GM15510 (cell line): Measurements from ENCODE around the gene WNT4.

Source experiments
- POLR2A ChIP-seq: IDR thresholded peaks from 3 replicates; pipeline ENCODE4 v1.6.1; 2011; ENCODE audit warnings: borderline replicate concordance; ENCODE audit not compliant: insufficient read length; ENCODE audit errors: extremely low read depth

Gene WNT4

DNA sequence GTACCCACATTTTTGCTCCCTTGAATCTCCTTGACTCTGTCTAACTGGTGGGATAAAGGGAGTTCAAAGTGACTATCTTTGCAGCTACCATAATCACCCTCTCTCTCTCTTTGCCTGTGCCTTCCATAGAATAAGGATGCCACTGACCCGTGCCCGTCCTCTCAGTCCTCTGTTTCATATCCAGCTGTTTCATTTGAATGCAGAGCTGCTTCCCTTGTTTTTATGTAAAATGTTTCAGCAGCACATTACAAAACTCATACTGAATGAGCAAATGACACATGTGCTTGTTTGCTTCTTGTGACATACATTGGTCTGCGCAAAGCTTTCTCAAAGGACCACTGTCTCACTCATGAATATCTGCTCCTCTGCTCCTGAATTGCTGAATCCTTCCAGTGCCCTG lies 52.0 kb downstream of the WNT4 start:
- no peak for TF ChIP-seq POLR2A

GRCh38 chr1:22089787-22090186 lies 53.1 kb downstream of the WNT4 start:
- no peak for TF ChIP-seq POLR2A

DNA sequence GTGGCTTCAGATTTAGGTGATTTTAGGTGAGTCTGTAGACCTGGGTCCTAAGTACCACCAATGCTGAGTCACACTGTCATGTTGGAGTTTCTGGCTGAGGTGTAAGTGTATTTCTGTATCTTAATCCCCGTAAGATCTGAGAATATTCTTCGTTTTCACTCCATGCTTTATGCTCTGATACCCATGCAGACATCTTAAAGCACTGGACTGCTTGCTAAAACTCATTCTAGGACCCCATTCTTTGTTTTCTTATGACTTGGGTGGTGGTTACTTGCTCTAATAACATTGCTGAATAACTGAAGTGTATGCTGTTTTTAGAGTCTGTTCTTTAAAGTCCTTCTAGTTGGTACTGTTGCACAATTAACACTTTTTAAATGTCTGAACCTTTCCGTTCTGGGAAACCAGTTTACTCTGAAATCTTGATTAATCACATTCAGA lies 53.7 kb downstream of the WNT4 start:
- no peak for TF ChIP-seq POLR2A

GRCh38 chr1:22088331-22088730 lies 54.6 kb downstream of the WNT4 start:
- no peak for TF ChIP-seq POLR2A

- no peak for TF ChIP-seq POLR2A
Measured at GRCh38 chr1:22080191-22080590, 62.7 kb downstream of the WNT4 start.

DNA sequence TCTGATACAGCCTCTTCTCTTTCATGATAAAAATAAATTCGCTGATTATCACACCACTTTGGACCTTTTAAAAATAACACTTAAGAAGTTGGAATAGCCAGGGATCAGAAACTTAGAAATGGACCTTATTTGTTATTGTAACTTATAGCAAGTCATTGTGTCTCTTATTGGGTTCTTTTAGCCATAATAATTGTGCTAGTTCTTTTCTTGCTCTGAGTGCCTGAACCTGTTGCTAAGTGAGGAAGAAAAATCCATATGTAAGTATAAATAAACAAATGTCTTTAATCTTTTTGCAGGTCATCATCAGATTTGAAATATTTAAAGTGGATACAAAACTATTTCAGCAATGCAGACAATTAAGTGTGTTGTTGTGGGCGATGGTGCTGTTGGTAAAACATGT lies 64.8 kb downstream of the WNT4 start:
- TF ChIP-seq POLR2A = no peak

DNA sequence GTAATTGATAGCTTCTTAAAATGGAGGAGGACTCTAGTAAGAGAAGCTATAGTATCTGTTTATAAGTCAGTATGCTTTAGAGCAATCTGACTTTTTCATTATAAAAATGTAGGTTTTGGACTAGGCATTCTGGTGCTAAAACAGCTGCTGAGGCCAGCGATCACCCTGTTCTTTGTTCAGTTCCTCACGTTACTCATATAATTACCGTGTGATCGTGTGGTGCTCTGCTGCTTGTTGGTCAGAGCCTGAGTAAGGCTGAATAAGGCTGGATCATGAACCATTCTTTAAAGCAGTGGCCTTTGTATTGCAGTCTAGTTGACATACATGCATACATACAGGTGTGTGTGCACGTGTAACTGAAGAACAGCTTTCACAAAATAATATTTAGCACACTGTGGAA lies 65.2 kb downstream of the WNT4 start:
- TF ChIP-seq POLR2A = no peak

GRCh38 chr1:22076346-22076745 lies 66.6 kb downstream of the WNT4 start:
- no peak for TF ChIP-seq POLR2A

DNA sequence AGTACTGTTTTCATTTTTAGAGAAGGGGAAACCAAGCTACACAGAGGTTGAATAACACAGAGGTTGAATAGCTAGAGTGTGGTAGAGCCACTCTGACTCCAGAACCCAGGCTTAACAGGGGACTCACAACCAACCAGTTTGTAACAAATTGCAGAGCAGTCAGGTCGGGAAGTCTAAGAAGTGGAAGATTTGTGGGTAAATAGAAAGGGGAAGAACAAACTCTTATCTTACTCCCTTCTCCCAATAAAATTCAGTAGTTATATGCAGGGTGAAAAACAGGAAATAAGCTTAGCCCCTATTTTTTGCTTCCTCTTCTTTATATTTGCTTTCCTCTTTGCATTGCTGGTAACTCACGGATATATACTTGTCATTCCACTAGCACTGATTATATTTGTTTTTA lies 67.2 kb downstream of the WNT4 start:
- no peak for TF ChIP-seq POLR2A

- no peak for TF ChIP-seq POLR2A
Measured at GRCh38 chr1:22074803-22075202, 68.1 kb downstream of the WNT4 start.

GRCh38 chr1:22071511-22071910 lies 71.4 kb downstream of the WNT4 start:
- TF ChIP-seq POLR2A = no peak
